Peyer's patch (tissue), 4 donors: ENCODE data around the gene LEMD2.

Experiments used
- CTCF ChIP-seq, 6 experiments: fragments of 450-650 bp in 4 of 6; fragments of 200-600 bp in 2 of 6; sonication (generic) in 1 of 6; IDR thresholded peaks; one replicate each; pipeline ENCODE4 v1.5.1; 2017 to 2019; ENCODE audit warnings: antibody characterized with exemption in 6 of 6, mild to moderate bottlenecking in 3 of 6, moderate library complexity in 1 of 6
- POLR2A ChIP-seq, 2 donors: fragments of 450-650 bp; IDR thresholded peaks; one replicate each; pipeline ENCODE4 v1.5.1; 2017; ENCODE audit warnings: antibody characterized with exemption in 2 of 2, mild to moderate bottlenecking in 2 of 2, moderate library complexity in 2 of 2

GRCh38 chr6:33786736-33787135 lies 2.2 kb downstream of the LEMD2 start:
- TF ChIP-seq CTCF (IDR thresholded peaks at IDR 0.05) (no peak), POLR2A (IDR thresholded peaks at IDR 0.05) (no peak)
